HG03575 (cell line): Measurements from ENCODE around the gene RPA1.
"Not testable (repeated sequence)": the region's sequence is repeated elsewhere in the genome, so short reads cannot be mapped to it uniquely, and the experiment has no call there.

Experiments
- ATAC-seq: cut with Tn5 transposase; IDR thresholded peaks from one replicate; pipeline ENCODE4 v1.9.1; 2021; ENCODE audit not compliant: unreplicated experiment, insufficient number of reproducible peaks, low FRiP score; ENCODE audit errors: extremely low read depth

The RPA1 gene

DNA sequence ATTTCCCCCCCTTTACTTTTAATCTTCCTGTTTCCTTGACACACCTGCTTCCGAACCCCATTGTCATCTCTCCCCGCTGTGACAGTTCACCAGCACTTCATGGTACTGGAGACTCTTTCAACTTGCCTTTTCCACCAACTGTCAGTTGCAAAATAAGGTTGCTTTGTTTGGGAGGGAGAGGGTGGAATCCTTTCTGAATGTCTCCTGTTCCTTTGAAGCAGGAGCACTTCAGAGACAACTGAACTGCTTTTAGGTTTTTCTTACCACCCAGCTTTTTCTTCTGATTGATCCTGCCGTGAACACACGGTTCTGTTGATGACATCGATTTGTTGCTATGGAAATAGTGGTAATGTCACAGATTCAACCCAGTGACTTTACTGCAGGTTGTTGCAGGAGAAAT is 42.0 kb downstream of the RPA1 start:
- ATAC-seq = no peak

DNA sequence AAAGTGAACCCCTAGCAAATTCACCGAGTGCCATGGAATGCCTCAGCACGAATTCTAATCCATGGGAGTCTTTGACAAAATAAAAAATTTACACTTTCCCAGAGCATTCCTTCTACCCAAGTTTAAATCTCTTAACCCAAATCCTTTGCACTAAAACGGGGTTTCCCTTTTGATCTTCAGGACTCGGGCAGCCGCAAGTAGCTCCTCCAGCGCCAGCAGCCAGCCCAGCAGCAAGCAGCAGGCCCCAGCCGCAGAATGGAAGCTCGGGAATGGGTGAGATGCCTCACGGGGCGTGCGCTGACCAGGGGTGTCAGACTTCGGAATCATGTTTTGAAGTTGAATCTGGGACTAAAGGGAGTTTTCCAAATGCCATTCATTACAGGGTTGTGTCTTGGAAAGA is 42.4 kb downstream of the RPA1 start:
- no peak for ATAC-seq

DNA sequence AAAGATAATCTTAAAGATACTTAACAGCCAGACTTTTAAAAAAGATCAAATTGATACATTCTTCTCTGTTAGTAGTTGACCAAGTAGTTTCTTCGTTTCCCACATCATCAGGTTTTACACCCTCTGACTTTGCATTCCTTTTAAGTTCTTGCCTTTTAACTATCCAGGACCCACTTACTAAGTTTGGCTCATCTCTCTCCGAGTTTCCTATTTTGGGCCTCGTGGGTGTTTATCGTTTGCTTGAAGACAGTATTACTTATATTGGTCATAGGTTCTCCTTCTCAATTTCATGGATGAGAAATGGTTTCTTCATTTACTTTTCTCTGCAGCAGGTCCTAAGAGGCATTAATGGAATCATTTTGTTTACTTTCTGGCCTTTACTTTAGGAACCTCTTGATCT is 43.2 kb downstream of the RPA1 start:
- no peak for ATAC-seq

DNA sequence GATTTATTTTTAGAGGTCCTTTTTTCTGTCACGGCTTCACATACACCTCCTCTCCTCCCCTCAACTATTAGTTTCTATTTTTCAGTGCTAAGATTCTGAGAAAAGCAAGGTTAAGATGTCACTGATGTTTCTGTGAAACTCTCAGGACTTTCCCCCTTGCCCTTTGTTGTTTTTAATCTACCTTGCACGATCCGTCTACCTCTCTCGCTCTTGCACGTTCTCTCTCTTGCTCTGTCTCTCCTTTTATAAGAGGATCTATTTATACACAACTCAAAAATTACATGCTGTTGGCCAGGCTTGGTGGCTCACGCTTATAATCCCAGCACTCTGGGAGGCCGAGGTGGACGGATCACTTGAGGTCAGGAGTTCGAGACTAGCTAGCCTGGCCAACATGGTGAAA is 43.6 kb downstream of the RPA1 start:
- no peak for ATAC-seq

DNA sequence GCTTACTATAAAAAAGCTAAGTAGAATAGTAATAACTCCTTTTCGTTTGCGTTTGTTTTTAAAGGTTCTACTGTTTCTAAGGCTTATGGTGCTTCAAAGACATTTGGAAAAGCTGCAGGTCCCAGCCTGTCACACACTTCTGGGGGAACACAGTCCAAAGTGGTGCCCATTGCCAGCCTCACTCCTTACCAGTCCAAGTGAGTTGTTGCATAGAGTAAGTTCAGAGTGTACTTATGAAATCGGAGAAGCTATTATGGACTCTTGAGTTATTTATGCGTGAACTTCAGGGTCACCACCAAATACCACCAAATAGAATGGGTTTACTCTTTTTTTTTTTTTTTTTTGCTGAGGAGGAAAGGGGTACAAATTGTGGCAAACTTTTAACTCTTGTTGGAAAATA is 45.8 kb downstream of the RPA1 start:
- no peak for ATAC-seq

DNA sequence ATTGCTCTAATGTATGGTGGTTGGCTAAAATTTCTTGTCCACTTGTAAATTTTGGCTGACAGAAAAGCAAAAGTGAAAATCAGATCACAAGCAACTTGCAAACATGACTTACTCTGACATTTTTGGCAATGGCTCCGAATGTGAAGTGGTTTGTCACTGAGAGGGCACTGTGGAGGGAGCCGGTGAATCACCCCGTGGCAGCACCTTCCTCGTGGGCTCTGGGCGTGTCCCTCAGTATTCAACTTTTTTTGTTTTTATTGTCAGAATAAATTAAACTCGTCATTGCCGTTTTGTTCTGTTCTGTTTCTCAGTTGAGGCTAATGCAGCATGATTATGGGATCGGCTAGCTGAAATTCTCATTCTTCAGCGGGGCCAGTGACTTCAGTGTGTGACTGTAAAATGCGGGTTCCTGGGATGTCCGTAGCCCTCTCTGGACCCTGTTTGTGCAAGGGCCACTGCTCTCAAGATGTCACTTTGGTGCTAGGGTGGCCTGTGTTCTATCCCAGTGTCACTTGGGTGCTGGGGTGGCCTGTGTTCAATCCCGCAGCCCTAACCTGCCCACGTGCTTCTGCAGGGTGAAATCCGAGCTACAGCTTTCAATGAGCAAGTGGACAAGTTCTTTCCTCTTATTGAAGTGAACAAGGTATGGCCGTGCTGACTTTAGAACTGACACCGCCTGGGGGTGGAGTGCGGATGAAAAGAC is 48.8 kb downstream of the RPA1 start:
- no peak for ATAC-seq

DNA sequence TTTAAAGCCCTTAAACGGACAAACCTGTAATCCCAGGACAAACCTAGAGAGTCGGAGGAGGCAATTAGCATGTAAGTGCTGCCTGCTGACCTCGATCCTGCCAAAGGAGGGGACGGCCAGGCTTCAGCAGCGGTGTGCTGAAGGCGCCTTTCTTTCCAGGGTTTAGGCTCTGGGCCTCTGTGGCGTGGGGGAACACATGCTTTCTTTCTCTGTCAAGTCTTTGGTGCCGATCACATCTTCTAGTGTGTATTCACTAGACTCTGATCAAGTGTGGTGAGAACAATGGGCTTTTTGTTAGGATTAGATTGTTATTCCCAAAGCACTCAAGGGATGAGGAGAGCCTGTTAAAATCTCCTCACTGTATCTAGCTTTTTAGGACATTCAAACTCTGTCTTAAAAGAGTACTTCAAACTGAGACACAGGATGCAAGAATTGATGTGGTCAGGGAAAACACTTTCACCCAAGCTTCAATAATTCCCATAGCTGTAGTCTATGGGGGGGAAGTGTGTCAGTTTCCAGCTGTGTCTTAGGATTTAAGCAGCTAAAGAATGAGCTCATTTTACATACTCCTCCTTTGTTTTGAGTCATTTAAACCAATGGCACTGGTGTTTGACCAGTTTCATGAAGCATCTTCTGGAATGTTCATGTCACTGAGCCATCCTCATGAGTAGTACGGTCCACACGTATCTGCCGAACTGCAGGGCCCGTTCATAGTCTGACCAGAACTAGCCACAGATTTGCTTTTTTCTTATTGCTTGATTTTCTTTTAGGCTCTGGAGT is 51.2 kb downstream of the RPA1 start:
- ATAC-seq = no peak

DNA sequence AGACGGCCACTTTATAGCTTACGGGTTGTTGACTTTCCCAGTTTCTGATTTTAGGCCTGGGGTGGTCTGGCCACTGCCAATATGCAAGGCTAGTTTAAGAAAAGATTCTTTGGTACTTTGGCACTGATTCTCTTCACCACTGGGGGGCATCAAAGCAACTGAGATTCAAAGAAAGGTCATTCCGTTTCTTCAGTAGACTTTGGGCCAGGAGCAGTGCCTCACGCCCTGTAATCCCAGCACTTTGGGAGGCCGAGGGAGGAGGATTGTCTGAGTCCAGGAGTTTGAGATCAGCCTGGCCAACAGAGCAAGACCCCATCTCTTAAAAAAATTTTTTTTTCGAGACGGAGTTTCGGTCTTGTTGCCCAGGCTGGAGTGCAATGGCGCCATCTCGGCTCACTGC is 53.0 kb downstream of the RPA1 start:
- no peak for ATAC-seq

DNA sequence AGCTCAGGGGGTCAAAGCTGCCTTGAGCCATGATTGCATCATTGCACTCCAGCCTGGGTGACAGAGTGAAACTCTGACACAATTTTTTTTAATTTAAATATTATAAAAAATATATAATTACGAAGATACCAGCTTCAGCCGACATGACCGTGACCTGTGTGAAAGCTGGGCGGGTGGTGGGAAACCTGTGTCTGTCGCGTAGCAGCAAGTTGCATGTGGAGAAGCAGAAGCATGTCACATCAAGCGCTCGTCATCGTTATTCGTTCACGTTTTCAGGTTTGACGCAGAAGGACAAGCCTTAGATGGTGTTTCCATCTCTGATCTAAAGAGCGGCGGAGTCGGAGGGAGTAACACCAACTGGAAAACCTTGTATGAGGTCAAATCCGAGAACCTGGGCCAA is 53.7 kb downstream of the RPA1 start:
- no peak for ATAC-seq

DNA sequence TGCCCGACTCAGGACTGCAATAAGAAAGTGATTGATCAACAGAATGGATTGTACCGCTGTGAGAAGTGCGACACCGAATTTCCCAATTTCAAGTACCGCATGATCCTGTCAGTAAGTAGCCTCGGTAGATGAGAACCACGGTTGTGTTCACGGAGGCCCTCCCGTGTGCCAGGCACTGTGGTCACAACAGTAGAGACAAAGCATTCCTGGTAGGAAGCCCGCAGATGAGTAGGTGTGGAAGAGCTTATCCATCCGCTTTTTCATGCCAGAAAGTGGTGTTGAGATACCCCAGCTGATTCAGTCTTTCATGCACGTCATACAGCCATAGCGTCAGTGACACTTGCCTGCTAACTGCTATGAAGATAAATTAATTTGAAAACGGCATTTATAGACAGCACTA is 58.9 kb downstream of the RPA1 start:
- ATAC-seq = no peak

DNA sequence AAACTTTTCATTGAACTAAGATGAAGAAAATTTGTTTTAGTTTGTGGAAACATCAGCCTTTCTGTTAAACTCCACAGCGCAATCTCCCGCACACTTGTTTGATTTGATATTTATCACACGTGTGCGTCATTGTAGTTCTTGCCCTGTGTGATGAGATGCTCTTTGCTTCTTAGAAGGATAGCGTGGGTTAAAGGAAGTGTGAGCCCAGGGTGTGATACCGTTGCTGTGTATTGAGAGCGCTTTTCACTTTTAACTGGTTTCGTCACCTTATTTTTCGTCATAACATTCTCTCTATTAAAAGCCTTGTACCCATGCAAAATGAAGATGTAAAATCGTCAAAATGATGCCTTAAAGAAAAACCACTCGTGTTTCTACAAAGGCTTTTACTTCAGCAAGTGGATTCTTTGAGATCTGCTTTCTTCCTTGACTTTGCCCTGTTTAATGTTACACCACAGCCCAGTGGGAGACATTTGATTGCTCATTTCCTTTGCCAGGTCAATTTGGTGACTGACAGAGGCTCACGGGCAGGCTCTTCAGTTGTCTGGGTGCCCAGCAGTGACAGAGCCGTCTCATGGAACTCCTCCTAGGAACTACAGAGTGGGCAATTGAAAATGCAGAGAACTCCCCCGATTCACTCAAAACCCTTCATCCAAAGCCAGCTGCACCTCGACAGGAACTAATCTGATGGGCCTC is 61.1 kb downstream of the RPA1 start:
- ATAC-seq = no peak

DNA sequence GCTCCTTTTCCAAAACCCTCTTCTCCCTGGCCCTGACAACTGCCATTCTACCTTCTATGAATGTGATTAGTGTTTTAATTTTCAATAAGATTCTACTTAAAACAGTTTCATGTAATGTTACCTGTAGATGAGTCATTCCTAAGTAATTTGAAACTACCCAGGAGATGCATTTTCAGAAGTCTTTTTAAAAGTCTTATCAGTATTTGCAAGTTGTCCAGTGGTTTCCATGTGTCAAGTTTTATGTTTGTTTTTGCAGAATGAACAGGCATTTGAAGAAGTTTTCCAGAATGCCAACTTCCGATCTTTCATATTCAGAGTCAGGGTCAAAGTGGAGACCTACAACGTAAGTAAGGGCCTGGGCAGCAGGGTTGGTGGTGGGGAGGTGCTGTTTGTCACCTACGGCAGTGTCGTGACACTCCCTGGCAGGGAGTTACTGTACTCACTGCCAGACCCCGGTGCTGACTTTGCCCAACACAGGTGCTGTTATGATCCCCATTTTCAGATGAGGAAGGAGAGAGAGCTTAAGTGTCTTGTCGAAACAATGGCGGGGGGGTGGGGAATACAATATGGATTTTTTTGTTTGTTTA is 65.0 kb downstream of the RPA1 start:
- no peak for ATAC-seq

DNA sequence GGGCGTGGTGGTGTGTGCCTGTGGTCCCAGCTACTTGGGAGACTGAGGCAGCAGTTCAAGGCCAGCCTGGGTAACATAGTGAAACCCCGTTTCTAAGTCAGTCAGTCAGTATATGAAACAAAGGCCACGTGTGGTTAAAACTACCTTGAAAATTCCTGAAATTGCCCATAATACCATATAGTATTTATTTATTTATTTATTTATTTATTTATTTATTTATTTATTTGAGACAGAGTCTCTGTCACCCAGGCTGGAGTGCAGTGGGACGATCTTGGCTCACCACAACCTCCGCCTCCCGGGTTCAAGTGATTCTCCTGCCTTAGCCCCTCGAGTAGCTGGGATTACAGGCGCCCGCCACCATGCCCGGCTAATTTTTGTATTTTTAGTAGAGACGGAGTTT is 65.7 kb downstream of the RPA1 start:
- ATAC-seq = not testable (repeated sequence)

DNA sequence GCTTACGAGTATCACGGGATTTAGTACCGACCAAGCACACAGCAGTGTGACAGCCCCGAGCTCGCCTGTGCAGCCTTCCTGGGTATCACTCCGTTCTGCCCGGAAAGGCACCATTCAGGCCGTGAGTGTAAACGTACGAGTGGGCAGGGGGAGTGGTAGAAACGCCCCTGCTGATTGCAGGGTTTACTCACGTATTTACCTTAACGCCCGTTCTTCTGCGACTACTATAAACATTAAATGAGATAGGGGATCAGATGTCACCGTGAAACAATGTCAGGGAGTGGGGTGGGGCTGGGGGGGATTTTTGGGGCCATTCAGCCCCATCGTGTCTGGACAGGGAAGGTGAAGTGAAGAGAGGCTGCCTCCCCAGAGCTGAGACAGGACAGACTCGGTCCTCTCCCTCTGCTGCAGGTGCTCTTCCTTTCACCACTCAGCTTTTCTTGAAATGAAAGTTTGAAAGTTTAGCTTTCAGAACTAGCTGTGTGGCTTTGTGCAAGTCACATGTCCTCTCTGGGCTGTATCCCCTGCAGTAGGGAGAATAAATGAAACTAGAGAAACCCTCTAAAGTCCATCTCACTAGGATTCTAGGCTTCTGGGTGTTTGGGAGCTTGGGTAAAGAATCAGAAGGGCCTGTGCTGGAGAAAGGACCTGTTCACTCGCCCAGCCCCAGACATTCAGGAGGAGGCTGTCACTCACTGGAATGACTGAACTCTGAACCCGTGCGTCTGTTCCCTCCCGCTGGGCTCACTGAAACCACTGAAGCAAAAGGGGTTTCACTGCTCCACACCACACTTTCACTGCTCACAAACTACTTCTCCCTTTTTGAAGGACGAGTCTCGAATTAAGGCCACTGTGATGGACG is 66.7 kb downstream of the RPA1 start:
- no peak for ATAC-seq

DNA sequence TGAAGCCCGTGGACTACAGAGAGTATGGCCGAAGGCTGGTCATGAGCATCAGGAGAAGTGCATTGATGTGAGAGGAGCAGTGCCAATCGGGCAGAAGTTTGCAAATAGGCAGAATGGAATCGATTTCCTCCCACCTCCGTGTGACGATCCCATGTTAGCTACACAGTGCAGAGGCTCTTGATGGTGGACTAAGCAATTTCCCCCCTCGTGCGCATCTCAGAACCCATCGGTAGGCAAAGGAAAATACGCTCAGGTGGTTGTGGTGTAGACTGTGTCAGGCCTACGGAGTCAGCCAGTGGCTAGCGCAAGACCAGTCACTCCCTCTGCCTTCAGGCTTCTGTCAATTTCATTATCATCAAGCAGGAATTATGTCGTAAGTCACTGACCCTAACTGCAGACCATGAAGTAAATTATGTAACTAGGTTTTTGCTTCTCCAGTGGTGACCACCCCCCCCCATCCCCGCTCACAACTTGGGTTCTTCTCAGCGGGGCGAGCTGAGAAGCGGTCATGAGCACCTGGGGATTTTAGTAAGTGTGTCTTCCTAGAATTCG is 67.4 kb downstream of the RPA1 start:
- ATAC-seq = no peak

DNA sequence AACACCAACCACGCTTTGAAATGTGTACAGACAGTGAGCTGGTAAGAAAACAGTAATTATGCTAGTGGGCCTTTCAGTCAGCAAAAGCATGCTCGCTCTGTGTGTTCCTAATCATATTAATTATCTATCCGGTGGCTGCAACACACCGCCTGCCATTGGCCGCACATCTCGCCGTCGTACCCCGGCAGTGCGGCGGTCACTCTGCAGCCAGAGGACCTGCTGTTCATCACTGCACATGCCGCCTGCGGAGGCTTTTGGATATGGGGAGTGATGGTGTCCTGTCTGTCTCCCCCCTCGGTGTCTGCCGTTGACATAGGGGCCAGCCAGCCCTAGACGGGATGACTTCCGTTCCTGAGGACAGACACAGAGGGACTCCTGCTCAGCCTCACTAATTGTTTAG is 68.5 kb downstream of the RPA1 start:
- ATAC-seq = no peak

DNA sequence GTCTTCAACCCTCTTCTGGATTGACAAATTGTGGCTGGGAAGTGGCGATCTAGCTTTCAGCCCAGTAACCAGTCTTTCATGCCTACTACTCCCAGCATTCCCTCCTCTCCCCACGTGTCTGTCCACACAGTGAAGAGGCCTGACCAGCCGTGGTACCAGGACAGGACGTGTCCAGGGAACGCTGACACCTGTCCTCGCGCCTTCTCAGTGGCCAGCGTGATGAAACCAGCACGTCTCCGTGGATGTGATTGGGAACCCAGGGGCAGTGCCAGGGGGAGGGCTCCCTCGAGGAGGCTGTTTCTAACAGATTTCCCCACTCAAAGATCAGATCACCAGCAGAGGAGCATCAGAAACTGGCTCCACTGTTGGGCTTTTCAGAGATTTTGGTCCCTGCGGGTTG is 69.1 kb downstream of the RPA1 start:
- ATAC-seq = no peak

DNA sequence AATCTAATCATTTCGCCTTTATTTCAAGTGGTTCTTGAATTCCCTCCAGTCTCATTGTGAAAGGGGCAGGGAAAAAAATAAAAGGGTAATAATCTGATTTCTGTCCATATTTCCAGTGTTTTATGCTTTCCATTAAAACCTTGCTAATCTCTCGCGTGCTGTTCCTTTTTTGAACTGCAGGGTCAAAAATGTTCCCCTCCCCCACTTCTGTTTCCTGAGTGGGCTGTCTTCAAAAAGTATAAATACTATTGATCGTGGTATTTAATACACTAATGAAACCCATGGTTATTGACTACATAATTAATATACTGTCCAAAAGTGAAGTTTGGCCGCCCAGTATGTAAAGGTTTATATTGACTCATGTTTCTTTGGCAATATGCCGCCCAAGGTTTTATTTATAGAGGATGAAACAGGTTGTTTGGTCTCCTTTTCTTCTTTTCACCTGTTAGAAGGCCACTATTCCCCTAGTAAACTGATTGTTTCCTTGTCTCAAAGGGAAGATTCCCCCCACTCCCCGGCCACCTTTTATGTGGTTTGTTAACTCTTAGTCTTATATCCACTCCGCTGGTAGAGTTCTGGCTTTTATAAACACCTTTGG is 69.7 kb downstream of the RPA1 start:
- no peak for ATAC-seq
